ENCODE data around the gene MKLN1. TPM values are rescaled to one million over a fixed set of nuclear protein-coding genes. Genes with fewer than 3 reads are reported as not detected.

MKLN1 gene
- total RNA-seq, 1 experiment from 2014 or later = 38.5 TPM

DNA sequence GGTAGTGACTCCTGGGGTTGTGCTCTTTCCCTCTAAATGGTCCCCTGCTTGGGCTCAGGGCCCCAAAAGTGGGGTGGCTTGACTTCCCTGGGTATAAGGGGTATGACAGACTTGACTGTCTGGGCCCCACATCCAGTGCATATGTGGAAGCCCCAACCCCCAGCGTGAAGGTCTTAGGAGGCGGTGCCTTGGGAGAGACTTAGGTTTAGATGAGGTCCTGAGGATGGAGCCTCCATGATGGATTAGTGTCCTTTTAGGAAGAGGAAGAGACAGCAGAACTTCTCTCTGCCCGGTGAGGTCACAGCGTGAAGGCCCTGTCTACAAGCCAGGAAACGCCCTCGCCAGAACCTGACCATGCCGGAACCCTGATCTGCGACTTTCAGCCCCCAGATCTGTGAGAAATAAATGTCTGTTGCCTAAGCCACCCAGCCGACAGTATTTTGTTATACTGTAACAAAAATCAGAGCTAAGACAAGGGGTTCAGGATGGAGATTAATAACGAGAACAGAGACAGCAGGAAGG lies 205.0 kb downstream of the MKLN1 start:
- no peaks in the 10 kb centered on the region for H3K27me3 ChIP-seq (replicated peaks)
- peaks cover 9% of the 10 kb centered on the region for H3K4me1 ChIP-seq (replicated peaks)
- no peaks in the 10 kb centered on the region for H3K36me3 ChIP-seq
- no peaks in the 10 kb centered on the region for H3K9me3 ChIP-seq (replicated peaks)
- no peak overlapping the region for H3K27ac ChIP-seq
- DNase-seq (ENCODE audit: low read depth in 1 of 2, low spot score in 2 of 2) = no peak
- no peak overlapping the region for H3K4me3 ChIP-seq

DNA sequence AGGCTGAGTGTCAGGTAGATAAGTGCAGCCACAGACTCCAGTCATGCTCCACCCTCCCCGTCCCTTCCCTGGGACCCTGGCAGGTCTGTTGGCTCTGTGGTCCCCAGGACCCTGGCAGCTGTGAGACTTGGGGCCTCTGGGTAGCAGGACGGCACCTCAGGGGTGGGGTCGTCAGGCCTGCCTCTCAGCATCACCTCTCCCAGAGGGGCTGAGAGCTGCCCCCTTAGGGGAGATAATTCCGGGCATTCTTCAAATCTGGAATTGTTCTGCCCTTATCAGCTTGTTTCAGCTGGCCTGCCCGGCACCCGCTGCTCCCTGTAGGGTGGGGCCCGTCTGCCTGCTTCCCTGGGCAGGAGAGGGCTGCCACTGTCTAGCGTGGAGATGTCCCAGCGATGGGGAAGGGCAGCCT lies 205.5 kb downstream of the MKLN1 start:
- DNase-seq (ENCODE audit: low read depth in 1 of 2, low spot score in 2 of 2) = no peak
- Histone ChIP-seq H3K27me3 (replicated peaks) (no peaks in the 10 kb centered on the region), H3K4me3 (no peak overlapping the region), H3K9me3 (replicated peaks) (no peaks in the 10 kb centered on the region), H3K36me3 (no peaks in the 10 kb centered on the region), H3K27ac (no peak overlapping the region), H3K4me1 (replicated peaks) (peaks cover 14% of the 10 kb centered on the region)

DNA sequence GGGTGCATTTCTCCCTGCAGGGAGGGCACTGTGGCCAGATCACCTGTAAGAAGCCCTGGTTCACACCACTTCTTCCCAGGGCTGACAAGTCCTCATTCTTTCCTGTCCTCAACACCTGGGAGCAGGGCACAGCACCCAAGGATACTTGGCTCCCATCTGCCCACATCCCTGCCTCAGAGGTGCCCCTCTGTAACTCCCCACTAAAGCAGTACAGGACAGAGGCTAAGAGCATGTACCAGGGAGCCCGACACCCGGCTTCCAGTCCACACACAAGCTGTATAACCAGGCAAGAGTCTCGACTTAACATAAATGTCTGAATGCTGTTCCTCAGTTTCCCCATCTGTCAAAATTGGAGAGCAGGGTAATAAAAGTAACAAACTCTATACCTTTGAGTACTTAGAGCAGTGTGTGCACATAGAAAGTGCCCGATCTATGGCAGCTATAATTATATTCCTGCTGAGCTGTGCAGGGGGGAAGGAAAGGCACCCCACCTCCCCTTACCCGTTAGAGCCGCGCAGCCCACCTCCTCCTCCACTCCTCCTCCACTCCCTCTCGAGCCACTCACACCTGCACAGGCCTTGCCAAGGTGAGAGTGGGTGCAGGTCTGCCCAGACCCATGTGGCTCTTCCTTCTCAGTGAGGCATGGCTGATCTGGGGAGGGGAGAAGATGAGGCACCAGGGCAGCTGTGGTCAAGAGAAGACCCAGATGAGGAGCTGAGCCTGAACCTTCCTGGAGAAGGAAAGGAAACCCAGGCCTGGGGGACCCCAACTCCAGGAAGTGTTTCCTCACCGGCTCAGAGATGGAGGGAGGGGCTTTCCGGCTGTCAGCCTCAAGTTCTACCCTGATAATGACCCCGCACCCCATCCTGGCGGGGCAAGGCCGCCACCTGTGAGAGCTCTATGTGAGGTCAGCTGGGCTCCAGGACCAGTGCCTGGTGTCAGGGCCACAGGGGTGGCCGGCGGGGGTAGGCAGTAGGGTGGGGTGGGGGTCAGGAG lies 206.2 kb downstream of the MKLN1 start:
- no peak overlapping the region for H3K27ac ChIP-seq
- H3K9me3 ChIP-seq (replicated peaks) = no peaks in the 10 kb centered on the region
- no peaks in the 10 kb centered on the region for H3K36me3 ChIP-seq
- no peaks in the 10 kb centered on the region for H3K27me3 ChIP-seq (replicated peaks)
- peaks cover 22% of the 10 kb centered on the region for H3K4me1 ChIP-seq (replicated peaks)
- no peak for DNase-seq (ENCODE audit: low read depth in 1 of 2, low spot score in 2 of 2)
- H3K4me3 ChIP-seq = no peak overlapping the region

DNA sequence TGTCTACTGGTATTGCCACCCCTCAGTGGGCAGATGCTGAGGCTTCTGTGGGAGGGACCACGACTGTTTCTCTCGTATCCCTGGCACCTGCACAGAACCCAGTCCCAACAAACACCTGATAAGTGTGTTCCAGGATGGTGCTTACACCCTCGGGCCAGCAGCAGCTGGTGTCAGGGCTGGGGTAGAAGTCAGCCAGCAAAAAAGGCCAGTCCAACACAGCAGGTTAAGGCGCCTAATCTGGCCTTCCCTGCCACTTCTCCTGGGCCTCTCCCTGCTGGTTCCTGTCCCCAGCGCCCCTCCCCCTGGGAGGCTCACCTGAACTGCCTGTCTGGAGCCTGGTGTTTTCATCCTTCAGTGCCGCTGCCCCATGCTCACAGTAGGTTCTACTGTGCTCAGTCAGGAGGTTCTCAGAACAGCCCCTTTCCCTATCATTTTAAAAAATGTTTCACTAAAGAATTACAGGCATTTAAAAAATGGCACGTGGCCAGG lies 208.7 kb downstream of the MKLN1 start:
- Histone ChIP-seq H3K9me3 (replicated peaks) (no peaks in the 10 kb centered on the region), H3K4me1 (replicated peaks) (peaks cover 38% of the 10 kb centered on the region), H3K27ac (no peak overlapping the region), H3K4me3 (no peak overlapping the region), H3K27me3 (replicated peaks) (no peaks in the 10 kb centered on the region), H3K36me3 (no peaks in the 10 kb centered on the region)
- no peak for DNase-seq (ENCODE audit: low read depth in 1 of 2, low spot score in 2 of 2)

DNA sequence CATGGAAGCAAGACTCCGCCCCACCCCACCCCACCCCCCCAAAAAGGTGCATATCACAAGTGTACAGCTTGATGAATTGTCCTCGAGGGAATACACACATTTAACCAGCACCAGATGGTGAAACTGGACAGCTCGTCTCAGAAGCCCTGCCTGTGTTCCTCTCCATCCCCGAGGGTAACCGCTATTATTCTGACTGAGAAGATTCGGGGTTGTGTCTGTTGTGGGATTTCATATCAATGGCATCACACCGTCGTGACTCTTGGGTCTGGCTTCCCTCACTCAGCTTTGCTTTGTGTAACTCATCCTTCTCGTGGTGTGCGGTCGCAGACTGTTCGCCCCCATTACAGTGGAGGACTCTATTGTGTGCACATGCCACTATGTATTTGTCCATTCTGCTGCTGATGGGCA lies 209.9 kb downstream of the MKLN1 start:
- Histone ChIP-seq H3K4me1 (replicated peaks) (peaks cover 38% of the 10 kb centered on the region), H3K9me3 (replicated peaks) (no peaks in the 10 kb centered on the region), H3K27me3 (replicated peaks) (no peaks in the 10 kb centered on the region), H3K27ac (peak overlapping the region; percentile 96), H3K4me3 (no peak overlapping the region), H3K36me3 (no peaks in the 10 kb centered on the region)
- peak; percentile 81 to 83 for DNase-seq (ENCODE audit: low read depth in 1 of 2, low spot score in 2 of 2)

DNA sequence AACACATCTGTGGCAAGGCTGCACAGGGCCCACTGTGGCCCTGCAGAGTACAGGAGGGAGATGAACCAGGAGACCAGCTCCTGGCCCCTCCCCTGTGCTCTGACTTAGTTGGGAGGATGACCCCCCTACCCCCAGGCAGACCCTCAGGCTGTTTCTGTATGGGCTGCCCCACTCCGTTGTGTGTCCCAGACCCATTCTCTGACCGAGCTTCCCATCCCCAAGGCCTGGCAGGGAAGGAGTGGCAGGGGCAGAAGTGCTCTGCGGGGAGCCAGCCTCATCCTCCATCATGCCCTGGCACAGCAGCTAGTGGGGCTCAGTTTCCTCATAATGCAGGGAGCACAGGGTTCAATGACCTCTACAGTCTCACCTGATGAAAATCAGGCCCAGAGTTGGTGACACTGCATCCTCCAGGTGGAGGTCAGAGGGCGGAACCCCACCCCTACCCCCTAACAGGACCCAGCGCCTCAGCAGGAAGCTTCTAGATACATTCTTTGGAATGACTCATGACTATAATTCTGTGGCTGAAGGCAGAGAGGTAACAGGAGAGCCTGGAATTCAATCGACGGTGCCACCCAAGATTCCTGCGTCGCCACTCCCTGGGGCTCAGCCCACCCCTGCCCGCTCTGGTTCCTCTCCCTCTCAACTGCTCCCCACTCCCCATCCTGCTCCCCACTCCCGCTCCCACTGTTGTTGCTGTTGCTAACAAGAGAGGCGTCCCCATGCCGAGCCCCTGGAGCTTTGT lies 210.6 kb downstream of the MKLN1 start:
- H3K27ac ChIP-seq = peak overlapping the region; percentile 96
- DNase-seq (ENCODE audit: low read depth in 1 of 2, low spot score in 2 of 2) = peak; percentile 79 to 86
- no peaks in the 10 kb centered on the region for H3K9me3 ChIP-seq (replicated peaks)
- H3K4me1 ChIP-seq (replicated peaks) = peaks cover 38% of the 10 kb centered on the region
- no peaks in the 10 kb centered on the region for H3K27me3 ChIP-seq (replicated peaks)
- no peaks in the 10 kb centered on the region for H3K36me3 ChIP-seq
- H3K4me3 ChIP-seq = no peak overlapping the region

DNA sequence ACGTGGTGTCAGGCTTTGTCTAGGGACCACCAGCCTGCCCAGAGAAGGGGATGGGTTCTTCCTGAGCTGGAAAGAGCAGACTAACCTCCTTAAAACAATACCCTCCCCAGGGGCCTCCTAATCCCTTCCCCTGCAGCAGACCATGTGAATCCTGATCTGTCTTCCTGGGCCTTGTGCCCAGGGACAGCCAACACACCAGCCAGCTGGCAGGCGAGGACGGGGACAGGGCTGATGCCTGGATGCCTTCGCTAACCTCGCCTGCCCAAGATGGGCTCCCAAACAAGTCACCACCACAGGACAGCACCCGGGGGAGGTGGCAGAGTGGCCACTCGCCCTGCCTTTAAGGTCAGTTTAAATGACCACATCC lies 211.1 kb downstream of the MKLN1 start:
- H3K27ac ChIP-seq = peak overlapping the region; percentile 96
- peaks cover 38% of the 10 kb centered on the region for H3K4me1 ChIP-seq (replicated peaks)
- no peaks in the 10 kb centered on the region for H3K36me3 ChIP-seq
- no peaks in the 10 kb centered on the region for H3K9me3 ChIP-seq (replicated peaks)
- peak in 1 of 2 experiments; percentile 75 for DNase-seq (ENCODE audit: low read depth in 1 of 2, low spot score in 2 of 2)
- no peak overlapping the region for H3K4me3 ChIP-seq
- H3K27me3 ChIP-seq (replicated peaks) = no peaks in the 10 kb centered on the region

DNA sequence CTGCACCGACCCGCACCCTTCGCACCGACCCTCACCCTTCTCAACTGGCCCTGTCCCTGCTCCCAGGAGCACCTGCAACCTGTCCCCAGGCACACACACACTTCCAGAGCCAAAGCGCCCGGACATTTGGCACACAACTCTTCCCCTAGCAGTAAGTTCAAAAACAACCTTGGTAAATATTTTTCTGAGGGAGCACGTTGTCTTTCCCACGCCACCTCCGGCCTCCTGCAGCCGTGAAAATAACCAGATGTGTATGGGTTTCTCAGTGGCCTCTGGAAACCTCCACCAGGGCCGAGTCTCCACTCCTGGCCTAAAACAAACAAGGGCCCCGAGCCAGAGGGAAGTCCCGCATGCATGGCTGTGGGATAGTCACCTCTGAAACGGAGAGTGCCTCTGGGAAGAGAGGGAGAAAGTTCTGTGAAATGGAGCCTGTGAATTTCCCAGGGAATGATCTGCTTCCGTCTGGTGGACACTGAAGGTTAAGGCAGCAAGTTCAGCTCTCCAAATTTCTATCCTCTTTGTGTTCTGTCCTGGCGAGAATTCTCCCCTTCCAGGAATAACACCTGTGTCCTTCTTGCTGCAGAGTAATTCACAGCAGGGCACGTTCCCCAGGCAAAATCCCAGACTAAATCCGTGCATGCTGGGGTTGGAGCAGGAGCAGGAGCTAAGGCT lies 213.0 kb downstream of the MKLN1 start:
- Histone ChIP-seq H3K27ac (no peak overlapping the region), H3K36me3 (no peaks in the 10 kb centered on the region), H3K27me3 (replicated peaks) (no peaks in the 10 kb centered on the region), H3K4me1 (replicated peaks) (peaks cover 49% of the 10 kb centered on the region), H3K4me3 (no peak overlapping the region), H3K9me3 (replicated peaks) (no peaks in the 10 kb centered on the region)
- DNase-seq (ENCODE audit: low read depth in 1 of 2, low spot score in 2 of 2) = no peak

DNA sequence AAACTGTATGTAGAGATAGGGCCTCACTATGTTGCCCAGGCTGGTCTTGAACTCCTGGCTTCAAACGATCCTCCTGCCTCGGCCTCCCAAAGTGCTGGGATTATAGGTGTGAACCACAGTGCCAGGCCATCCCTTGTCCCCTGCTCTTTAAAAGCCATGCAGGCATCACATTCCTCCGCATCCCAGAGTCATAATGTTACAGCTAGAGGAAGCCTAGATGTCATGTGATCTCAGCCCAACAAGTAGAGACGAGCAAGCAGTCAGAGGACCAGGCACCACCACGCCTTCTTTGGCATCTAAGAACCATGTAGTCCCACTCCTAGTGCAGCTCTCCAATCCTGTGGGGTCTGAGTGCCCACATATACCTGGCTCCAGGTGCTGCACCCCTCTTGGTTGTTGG lies 215.6 kb downstream of the MKLN1 start:
- Histone ChIP-seq H3K36me3 (no peaks in the 10 kb centered on the region), H3K4me1 (replicated peaks) (peaks cover 38% of the 10 kb centered on the region), H3K27ac (no peak overlapping the region), H3K9me3 (replicated peaks) (no peaks in the 10 kb centered on the region), H3K4me3 (no peak overlapping the region), H3K27me3 (replicated peaks) (no peaks in the 10 kb centered on the region)
- DNase-seq (ENCODE audit: low read depth in 1 of 2, low spot score in 2 of 2) = no peak

DNA sequence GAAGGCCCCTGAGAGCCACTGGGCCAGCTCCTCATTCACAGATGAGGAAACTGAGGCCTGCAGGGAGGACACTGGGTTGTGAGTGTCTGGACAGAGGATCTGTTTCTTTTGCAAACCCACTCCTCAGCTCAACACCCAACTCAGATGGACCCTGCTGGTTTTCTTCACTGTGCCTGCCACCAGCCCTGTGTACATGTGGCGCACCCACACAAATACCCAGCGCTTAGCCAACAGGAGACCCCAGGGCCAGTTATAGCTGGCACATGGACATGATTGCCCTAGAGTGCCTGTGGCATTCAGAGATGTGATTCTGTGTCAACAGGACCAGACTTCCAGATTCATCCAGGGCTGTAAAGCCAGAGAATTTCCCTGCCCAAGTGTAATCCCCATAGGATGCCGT lies 216.3 kb downstream of the MKLN1 start:
- Histone ChIP-seq H3K36me3 (no peaks in the 10 kb centered on the region), H3K9me3 (replicated peaks) (no peaks in the 10 kb centered on the region), H3K4me3 (no peak overlapping the region), H3K4me1 (replicated peaks) (peaks cover 31% of the 10 kb centered on the region), H3K27ac (no peak overlapping the region), H3K27me3 (replicated peaks) (no peaks in the 10 kb centered on the region)
- DNase-seq (ENCODE audit: low read depth in 1 of 2, low spot score in 2 of 2) = no peak

DNA sequence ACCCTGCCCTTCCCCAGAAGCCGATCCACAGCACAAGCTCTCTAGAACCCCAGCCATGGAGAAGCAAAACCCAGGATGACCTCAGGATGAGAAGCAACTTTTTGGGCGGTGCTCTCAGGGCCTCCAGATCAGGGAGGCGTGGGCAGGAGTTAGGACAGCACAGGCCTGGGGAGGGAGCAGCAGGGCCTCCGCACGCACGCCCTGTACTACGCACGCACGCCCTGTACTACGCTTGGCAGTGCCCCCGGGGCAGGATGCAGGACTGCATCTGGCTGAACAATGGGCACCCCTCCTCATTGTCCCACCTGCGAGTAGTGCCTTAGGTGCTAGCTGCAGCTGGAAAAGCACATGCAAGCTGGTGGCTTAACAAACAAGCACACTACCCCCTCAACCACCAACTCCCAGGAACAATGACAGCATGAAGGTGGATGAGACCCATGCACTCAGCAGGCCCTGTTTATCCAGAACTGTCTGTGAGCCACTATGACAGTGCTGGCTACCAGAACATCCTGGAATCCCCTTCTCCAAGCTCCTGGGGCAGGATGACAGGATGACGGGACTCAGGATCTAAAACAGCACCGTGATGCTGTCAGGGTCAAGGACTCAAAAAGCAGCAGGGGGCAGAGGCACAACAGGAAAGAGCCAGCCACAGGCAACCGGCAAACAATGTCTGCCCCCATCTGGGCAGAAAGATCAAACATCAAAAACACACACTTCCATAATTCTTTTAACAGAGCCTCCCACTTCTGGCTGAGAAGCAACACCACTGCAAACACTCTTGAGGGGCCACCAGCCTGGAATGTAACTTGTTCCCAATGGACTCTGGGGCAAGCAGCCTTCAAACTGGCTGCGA lies 217.0 kb downstream of the MKLN1 start:
- peak; percentile 37 to 67 for DNase-seq (ENCODE audit: low read depth in 1 of 2, low spot score in 2 of 2)
- H3K4me1 ChIP-seq (replicated peaks) = peaks cover 24% of the 10 kb centered on the region
- no peaks in the 10 kb centered on the region for H3K36me3 ChIP-seq
- H3K4me3 ChIP-seq = no peak overlapping the region
- no peaks in the 10 kb centered on the region for H3K27me3 ChIP-seq (replicated peaks)
- H3K27ac ChIP-seq = no peak overlapping the region
- no peaks in the 10 kb centered on the region for H3K9me3 ChIP-seq (replicated peaks)

DNA sequence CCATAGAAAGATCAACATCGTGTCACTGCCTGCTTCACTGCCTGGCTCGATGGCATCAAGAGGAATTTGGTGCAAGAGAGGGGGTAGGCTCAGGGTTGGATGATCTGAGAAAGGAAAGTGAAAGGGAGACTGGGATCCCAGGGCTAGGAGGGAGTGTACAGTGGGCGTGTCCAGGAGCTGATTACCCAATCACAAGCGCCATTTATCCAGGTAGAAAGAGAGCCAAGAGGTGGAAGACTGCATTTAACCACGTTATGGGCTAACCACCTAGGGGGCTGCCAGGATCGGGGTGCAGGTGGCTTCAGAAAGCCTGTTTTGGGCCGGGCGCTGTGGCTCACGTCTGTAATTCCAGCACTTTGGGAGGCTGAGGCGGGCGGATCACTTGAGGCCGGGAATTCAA lies 218.4 kb downstream of the MKLN1 start:
- Histone ChIP-seq H3K4me1 (replicated peaks) (peaks cover 16% of the 10 kb centered on the region), H3K9me3 (replicated peaks) (no peaks in the 10 kb centered on the region), H3K36me3 (no peaks in the 10 kb centered on the region), H3K27me3 (replicated peaks) (no peaks in the 10 kb centered on the region), H3K4me3 (no peak overlapping the region), H3K27ac (no peak overlapping the region)
- DNase-seq (ENCODE audit: low read depth in 1 of 2, low spot score in 2 of 2) = no peak

Measured in SJSA1 (cell line).